OCI-LY7 (cell line): Measurements from ENCODE around the gene ERCC6L2. TPM values are rescaled to one million over a fixed set of nuclear protein-coding genes. Genes with fewer than 3 reads are reported as not detected.

Experiments
- BruUV-seq: library from RNA; stranded (reverse); fragments of 400-500 nt; replicated peaks from 2 replicates; lab custom pipeline; 2021; lab: Mats Ljungman, UMichigan
- CTCF ChIA-PET: fragments of 300-600 bp; sonication (Branson Sonifier 250); formaldehyde crosslinking; loops from one replicate; lab custom pipeline; 2022; ENCODE audit warnings: antibody characterized with exemption; ENCODE audit not compliant: unreplicated experiment; lab: Charles Lee
- POLR2A ChIA-PET: fragments of 300-600 bp; sonication (Branson Sonifier 250); formaldehyde crosslinking; loops from one replicate; lab custom pipeline; 2022; ENCODE audit warnings: antibody characterized with exemption; lab: Charles Lee
- DNase-seq: peaks from one replicate; pipeline ENCODE4 v3.0.0-alpha.2; 2015; ENCODE audit warnings: low spot score
- H2AFZ ChIP-seq: fragments of 200-600 bp; sonication (generic), shearing (Covaris generic); 2 replicates; pipeline ENCODE4 v1.6.1; 2014; ENCODE audit warnings: mild to moderate bottlenecking, antibody characterized with exemption, low read length, moderate library complexity
- H3K27ac ChIP-seq: fragments of 200-600 bp; sonication (generic); 2 replicates; pipeline ENCODE4 v1.5.1; 2014; ENCODE audit warnings: mixed run types, low read depth, mild to moderate bottlenecking, moderate library complexity, low read length, inconsistent platforms; ENCODE audit not compliant: poor library complexity, severe bottlenecking
- H3K36me3 ChIP-seq: fragments of 200-600 bp; sonication (generic); 2 replicates; pipeline ENCODE4 v1.6.1; 2014; ENCODE audit warnings: mild to moderate bottlenecking, antibody characterized with exemption, low read length, moderate library complexity, mixed read lengths; ENCODE audit not compliant: insufficient read depth
- H3K4me1 ChIP-seq: fragments of 200-600 bp; sonication (generic); 2 replicates; pipeline ENCODE4 v1.5.1; 2014; ENCODE audit warnings: mild to moderate bottlenecking, low read length; ENCODE audit not compliant: insufficient read depth, poor library complexity, severe bottlenecking
- H3K4me2 ChIP-seq: fragments of 200-600 bp; sonication (generic); 2 replicates; pipeline ENCODE4 v1.6.1; 2014; ENCODE audit warnings: mild to moderate bottlenecking, low read length
- H3K4me3 ChIP-seq: fragments of 200-600 bp; sonication (generic); 2 replicates; pipeline ENCODE4 v1.5.1; 2014; ENCODE audit warnings: mild to moderate bottlenecking, low read depth, low read length; ENCODE audit not compliant: poor library complexity, severe bottlenecking
- H3K79me2 ChIP-seq: fragments of 200-600 bp; sonication (generic); 2 replicates; pipeline ENCODE4 v1.6.1; 2016; ENCODE audit warnings: low read depth, mild to moderate bottlenecking, low read length, moderate library complexity, mixed read lengths; ENCODE audit not compliant: insufficient read depth
- H3K9me2 ChIP-seq: fragments of 200-600 bp; sonication (generic); 2 replicates; pipeline ENCODE4 v1.6.1; 2016; ENCODE audit warnings: mild to moderate bottlenecking, low read length, mixed read lengths; ENCODE audit not compliant: insufficient read depth
- H3K9me3 ChIP-seq: fragments of 200-600 bp; sonication (generic); 2 replicates; pipeline ENCODE4 v1.6.1; 2014; ENCODE audit warnings: mild to moderate bottlenecking, mixed run types, low read length, mixed read lengths
- H4K20me1 ChIP-seq: fragments of 200-600 bp; sonication (generic); 2 replicates; pipeline ENCODE4 v1.6.1; 2014; ENCODE audit warnings: mild to moderate bottlenecking, antibody characterized with exemption, low read length, moderate library complexity, mixed read lengths; ENCODE audit not compliant: insufficient read depth
- EZH2phosphoT487 ChIP-seq: fragments of 200-600 bp; sonication (generic); IDR thresholded peaks from 2 replicates; pipeline ENCODE4 v1.6.1; 2018; ENCODE audit warnings: low read depth, borderline replicate concordance, mild to moderate bottlenecking, mixed run types, antibody characterized with exemption, low read length, moderate library complexity, mixed read lengths
- intact Hi-C: fragments of 100-400 bp; cut with micrococcal nuclease; formaldehyde crosslinking; loops from one replicate; pipeline ENCODE4 v1.10.0; 2022; ENCODE audit not compliant: unreplicated experiment
- total RNA-seq, 2 experiments: library from RNA; depleted of rRNA in 1 of 2; stranded (reverse); fragments of >200 nt in 1 of 2; shearing (Covaris generic) in 1 of 2; gene quantifications; 2 replicates each; pipeline ENCODE4 v1.2.3, GENCODE V29; 2014 to 2022
- TF ChIP-seq, protein P1 (sequence below): fragments of 200-600 bp; sonication (generic); conservative IDR thresholded peaks from 2 replicates; pipeline ENCODE4 v1.5.1; 2014; ENCODE audit warnings: mild to moderate bottlenecking, antibody characterized with exemption, low read length, moderate library complexity, mixed read lengths

Gene ERCC6L2
- total RNA-seq, 2 experiments from 2014 or later = 34.9 to 38.7 TPM

DNA sequence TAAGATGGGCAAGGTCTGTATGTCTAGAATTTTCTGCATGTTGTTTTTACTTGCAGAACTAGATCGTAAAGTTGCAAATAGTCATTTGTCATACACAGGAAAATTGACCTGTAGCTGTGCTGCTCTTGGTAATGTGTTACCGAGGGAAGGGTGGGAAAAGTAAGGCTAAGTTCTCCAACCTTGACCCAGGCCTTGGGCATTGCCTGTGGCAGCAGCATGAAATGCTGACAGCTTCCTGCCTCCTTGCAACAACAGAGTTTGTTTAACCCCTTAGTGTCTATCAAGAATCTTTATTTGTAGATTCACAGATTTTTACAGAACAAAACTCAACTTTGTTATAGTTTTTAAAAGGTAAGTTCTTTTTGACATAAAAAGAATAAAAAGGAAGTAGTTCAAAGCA is 48.3 kb downstream of the ERCC6L2 start:
- no peaks in the 10 kb centered on the region for H3K4me1 ChIP-seq
- H4K20me1 ChIP-seq = no peaks in the 10 kb centered on the region
- no peak overlapping the region for H2AFZ ChIP-seq
- H3K4me3 ChIP-seq = no peak overlapping the region
- ChIA-PET POLR2A (interaction anchor here (0.6 kb wide), 1 partner anchor 14 kb away, joined by 3 read pairs; no protein-coding TSS in a partner anchor), CTCF (no interaction called here)
- TF ChIP-seq EZH2phosphoT487 = no peak
- TF ChIP-seq, protein P1, sequence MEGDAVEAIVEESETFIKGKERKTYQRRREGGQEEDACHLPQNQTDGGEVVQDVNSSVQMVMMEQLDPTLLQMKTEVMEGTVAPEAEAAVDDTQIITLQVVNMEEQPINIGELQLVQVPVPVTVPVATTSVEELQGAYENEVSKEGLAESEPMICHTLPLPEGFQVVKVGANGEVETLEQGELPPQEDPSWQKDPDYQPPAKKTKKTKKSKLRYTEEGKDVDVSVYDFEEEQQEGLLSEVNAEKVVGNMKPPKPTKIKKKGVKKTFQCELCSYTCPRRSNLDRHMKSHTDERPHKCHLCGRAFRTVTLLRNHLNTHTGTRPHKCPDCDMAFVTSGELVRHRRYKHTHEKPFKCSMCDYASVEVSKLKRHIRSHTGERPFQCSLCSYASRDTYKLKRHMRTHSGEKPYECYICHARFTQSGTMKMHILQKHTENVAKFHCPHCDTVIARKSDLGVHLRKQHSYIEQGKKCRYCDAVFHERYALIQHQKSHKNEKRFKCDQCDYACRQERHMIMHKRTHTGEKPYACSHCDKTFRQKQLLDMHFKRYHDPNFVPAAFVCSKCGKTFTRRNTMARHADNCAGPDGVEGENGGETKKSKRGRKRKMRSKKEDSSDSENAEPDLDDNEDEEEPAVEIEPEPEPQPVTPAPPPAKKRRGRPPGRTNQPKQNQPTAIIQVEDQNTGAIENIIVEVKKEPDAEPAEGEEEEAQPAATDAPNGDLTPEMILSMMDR = no peak
- no peak overlapping the region for H3K4me2 ChIP-seq
- no peaks in the 10 kb centered on the region for H3K9me3 ChIP-seq
- no peaks in the 10 kb centered on the region for H3K79me2 ChIP-seq
- DNase-seq = no peak
- H3K36me3 ChIP-seq = peaks cover 62% of the 10 kb centered on the region
- H3K9me2 ChIP-seq = no peaks in the 10 kb centered on the region
- H3K27ac ChIP-seq = no peak overlapping the region
- intact Hi-C loops = no loop called here
- BruUV-seq = no TSS peak

DNA sequence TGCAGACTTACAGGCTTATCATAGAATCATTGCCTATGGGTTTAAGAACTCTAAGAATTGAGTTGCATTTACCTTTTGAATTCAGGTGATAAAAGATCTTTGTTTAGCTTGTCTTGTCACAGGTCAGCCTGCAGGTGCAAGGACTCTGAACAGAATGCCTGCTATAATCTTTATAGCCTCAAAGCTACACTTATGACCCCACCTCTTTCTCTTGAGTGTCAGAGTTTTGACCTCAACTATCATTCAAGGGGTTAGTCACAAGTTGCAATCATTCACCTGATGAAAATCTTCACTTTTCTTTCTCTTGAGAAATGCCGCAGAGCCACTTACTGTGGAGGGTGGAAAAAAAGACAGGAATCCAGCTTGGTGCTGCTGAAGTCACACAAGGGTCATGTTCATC is 49.5 kb downstream of the ERCC6L2 start:
- Histone ChIP-seq H3K4me2 (no peak overlapping the region), H3K79me2 (no peaks in the 10 kb centered on the region), H3K27ac (no peak overlapping the region), H3K36me3 (peaks cover 69% of the 10 kb centered on the region), H3K9me2 (no peaks in the 10 kb centered on the region), H3K9me3 (no peaks in the 10 kb centered on the region), H3K4me1 (no peaks in the 10 kb centered on the region), H4K20me1 (no peaks in the 10 kb centered on the region), H2AFZ (no peak overlapping the region), H3K4me3 (no peak overlapping the region)
- TF ChIP-seq, protein P1 = no peak
- TF ChIP-seq EZH2phosphoT487 = no peak
- no TSS peak for BruUV-seq
- intact Hi-C loops = no loop called here
- no peak for DNase-seq
- ChIA-PET POLR2A (interaction anchor here (0.7 to 1.3 kb wide), 3 partner anchors 10 to 401 kb away, joined by 3 read pairs; no protein-coding TSS in a partner anchor), CTCF (no interaction called here)

DNA sequence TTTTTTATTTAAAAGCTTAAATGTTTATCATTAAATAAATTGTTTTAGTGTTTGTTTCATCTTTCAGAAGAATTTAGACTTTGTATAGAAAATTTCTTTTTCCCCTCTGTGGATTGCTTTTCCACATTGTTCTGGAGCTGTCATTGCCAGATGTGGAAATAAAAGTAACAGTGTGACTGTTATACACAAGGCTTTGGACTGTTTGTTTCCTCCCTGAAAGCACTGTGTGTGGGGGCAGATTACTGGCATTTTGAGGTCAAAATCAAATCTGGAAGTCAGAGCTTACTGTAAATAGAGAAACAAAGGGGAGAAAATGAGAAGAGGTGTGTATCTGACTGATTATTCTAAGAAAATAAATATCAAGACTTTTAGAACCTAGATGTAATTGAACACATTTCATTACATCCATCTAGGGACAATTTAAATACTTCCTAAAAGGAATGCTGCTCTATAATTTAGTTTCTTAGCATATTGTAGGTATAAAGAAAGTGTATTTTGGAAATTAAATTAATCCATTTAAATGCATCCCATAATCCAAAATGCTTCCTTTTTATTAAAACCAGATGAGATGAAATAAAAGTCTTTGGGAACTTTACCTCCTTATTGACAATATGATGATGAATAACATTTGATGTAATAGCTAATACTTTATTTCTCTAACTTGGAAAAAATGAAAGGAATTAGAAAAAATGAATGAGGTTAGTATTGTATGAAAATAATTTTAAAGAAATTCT is 51.9 kb downstream of the ERCC6L2 start:
- Histone ChIP-seq H2AFZ (no peak overlapping the region), H3K4me1 (no peaks in the 10 kb centered on the region), H3K9me2 (no peaks in the 10 kb centered on the region), H3K4me2 (no peak overlapping the region), H3K27ac (no peak overlapping the region), H3K9me3 (no peaks in the 10 kb centered on the region), H4K20me1 (no peaks in the 10 kb centered on the region), H3K4me3 (no peak overlapping the region), H3K36me3 (peaks cover 80% of the 10 kb centered on the region), H3K79me2 (no peaks in the 10 kb centered on the region)
- DNase-seq = no peak
- POLR2A ChIA-PET = interaction anchor here (0.6 to 1.0 kb wide), 5 partner anchors 24 to 191 kb away, joined by 3 to 6 read pairs (median 3); no protein-coding TSS in a partner anchor
- CTCF ChIA-PET = no interaction called here
- intact Hi-C loops = no loop called here
- no TSS peak for BruUV-seq
- TF ChIP-seq, protein P1 = no peak
- TF ChIP-seq EZH2phosphoT487 = no peak
